HG02870 (cell line): ENCODE measurements around the gene MAPRE2.
"Not testable (repeated sequence)": the region's sequence is repeated elsewhere in the genome, so short reads cannot be mapped to it uniquely, and the experiment has no call there.

Experiments
- ATAC-seq: cut with Tn5 transposase; IDR thresholded peaks from one replicate; pipeline ENCODE4 v1.9.1; 2021; ENCODE audit warnings: mild to moderate bottlenecking, moderate library complexity; ENCODE audit not compliant: unreplicated experiment

MAPRE2 gene

DNA sequence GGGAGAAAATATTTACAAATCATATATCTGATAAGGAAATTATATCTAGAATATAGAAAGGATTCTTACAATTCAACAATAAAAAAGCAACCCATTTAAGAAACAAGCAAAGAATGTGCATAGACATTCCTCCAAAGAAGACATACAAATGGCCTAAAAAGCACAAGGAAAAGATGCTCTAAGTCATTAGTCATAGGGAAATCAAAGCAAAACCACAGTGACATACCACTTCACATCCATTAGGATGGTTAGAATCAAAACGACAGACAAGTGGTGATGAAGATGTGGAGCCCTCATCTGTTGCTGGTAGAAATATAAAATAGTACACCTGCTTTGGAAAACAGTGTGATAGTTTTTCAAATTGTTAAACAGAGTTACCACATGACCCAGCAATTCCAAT, 48.2 kb downstream of the MAPRE2 start:
- no peak for ATAC-seq

GRCh38 chr18:35089891-35090550, 48.8 kb downstream of the MAPRE2 start:
- ATAC-seq: no peak

DNA sequence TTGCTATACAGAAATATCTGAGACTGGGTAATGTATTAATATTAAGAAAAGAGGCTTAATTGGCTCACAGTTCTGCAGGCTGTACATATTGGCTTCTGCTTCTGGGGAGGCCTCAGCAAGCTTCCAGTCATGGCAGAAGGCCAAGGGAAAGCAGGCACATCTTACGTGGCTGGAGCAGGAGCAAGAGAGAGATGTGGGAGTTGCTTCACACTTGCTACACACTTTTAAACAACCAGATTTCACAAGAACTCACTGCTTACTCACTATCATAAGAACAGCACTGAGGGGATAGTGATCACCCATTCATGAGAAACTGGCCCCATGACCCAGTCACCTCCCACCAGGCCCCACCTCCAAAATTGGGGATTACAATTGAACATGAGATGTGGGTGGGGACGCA, 50.6 kb downstream of the MAPRE2 start:
- no peak for ATAC-seq

DNA sequence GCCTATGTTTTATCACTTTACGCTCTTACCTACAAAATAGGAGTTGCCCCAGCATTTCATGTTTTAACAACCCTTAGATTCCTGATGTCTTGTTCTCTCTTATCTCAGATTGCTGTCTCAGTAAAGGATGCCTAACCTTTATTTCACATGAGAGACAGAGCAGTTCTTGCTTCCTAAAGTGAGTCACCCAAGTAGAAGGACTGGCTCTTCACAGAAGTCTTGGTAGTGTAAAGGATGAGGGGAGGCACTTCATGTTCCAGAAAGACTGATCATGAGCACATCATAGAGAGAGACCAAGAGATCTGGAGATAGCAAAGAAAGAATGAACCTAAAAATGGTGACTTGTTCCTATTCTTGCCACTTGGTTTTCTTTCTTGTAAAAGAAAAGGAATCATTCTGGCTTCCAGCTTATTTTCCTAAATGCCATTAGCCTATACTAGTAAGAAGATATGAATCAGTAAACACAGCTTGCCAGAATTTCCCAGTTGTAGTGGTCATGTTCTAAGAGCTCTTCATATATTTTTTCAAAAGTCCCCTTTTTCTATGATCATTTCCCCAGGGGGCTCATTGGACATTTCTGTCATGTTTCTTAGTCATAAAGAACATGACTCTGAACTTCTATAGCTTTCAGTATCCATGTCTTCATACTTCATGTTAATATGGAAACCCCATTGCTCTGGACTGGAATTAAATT, 54.9 kb downstream of the MAPRE2 start:
- peak; percentile 80 for ATAC-seq

DNA sequence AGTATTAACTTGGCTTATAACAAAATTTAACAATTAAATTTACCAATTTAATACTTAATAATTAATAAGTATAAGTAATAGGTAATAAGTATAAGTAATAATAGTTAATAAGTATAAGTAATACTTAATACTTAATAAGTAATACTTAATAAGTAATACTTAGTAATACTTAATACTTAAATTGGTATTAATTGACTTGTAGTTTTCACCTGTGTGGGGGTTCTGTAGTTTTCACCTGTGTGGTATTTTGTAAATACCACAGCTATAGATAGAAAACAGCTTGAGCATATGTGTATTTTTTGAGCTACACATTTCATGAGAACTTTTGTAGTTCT, 55.4 kb downstream of the MAPRE2 start:
- ATAC-seq: no peak

- ATAC-seq: no peak
Measured at GRCh38 chr18:35097195-35097594, 56.0 kb downstream of the MAPRE2 start.

DNA sequence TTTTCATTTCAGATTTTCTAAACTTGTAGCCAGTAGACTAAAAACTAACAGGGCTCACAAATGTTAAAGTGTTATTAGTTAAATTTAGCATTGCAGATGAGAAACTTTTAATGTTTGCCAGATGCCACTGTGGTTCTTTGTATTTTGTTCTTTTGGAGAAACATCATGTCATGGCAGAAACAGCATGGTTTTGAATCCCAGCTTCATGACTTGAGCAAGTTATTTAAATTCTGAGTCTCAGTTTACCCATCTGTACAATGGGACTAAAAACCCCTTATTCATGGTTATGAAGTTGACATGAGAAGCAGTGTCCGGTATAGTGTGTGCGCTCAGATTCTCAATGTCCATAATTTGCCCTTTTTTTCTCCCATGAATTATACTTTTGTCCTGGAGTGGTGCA, 56.5 kb downstream of the MAPRE2 start:
- ATAC-seq: no peak

GRCh38 chr18:35099911-35100310, 58.7 kb downstream of the MAPRE2 start:
- ATAC-seq: no peak

- ATAC-seq: no peak
Measured at GRCh38 chr18:35104391-35105051, 63.3 kb downstream of the MAPRE2 start.

DNA sequence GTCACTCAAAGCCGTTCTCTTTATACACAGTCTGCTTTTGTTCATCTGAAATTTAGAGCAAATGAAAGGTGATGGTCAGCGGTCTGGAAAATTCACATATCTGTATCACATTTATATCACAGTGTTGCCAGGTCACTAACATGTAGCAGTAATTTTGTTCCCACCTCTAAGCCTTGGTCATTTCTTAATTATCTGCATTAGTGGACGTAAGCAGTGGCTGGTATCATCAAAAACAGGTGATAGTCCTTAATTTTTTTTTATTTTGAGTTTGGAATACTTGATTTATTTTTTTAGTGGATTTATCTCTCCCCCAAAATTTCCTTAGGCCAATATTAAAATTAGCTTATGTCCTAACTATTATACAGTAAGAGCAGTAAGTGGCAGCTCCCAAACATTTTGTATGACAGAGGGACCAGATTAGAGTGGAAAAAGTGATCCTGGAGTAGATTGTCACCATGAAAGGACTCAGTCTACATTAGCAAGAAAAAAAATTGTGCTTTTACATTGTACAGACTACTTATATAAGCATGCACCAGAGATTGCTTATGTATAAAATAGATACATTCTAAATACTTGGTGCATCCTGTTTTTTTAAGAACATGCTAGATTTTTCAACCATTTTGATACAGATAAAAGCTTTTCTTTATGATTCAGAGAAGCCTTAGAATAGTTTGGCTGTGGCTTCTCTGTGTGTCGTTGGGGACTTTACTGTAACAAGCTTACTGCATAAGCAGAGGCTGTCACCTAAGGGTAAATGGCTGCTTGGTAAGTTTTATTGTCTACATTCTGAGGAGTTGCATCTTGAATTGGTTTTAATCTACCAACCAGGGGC, 65.0 kb downstream of the MAPRE2 start:
- ATAC-seq: no peak

DNA sequence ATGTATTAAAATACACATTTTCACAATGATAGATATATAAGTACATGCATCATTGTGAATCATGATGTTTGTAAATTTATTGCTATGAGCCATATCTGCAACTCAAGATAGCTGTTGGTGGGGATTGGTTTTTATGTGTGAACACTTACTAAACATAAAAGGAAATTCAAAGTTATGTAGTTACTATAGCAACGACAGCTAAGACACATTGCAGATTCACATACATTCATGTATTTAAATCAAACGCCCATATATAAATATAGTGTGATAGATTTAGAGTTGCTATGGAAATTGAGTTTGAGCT, 65.6 kb downstream of the MAPRE2 start:
- ATAC-seq: no peak

GRCh38 chr18:35107216-35107615, 66.0 kb downstream of the MAPRE2 start:
- ATAC-seq: no peak

DNA sequence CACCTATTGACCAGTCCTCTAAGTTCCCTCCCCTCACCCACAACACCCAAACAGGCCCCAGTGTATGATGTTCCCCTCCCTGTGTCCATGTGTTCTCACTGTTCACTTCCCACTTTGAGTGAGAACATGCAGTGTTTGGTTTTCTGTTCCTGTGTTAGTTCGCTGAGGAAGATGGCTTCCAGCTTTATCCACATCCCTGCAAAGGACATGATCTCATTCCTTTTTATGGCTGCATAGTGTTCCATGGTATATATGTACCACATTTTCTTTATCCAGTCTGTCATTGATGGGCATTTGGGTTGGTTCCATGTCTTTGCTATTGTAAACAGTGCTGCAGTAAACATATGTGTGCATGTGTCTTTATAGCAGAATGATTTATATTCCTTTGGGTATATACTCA, 66.9 kb downstream of the MAPRE2 start:
- not testable (repeated sequence) for ATAC-seq

GRCh38 chr18:35110059-35110458, 68.8 kb downstream of the MAPRE2 start:
- no peak for ATAC-seq

GRCh38 chr18:35110554-35111485, 69.6 kb downstream of the MAPRE2 start:
- ATAC-seq: no peak

GRCh38 chr18:35112696-35113095, 71.5 kb downstream of the MAPRE2 start:
- ATAC-seq: no peak

GRCh38 chr18:35114305-35114704, 73.1 kb downstream of the MAPRE2 start:
- ATAC-seq: no peak

DNA sequence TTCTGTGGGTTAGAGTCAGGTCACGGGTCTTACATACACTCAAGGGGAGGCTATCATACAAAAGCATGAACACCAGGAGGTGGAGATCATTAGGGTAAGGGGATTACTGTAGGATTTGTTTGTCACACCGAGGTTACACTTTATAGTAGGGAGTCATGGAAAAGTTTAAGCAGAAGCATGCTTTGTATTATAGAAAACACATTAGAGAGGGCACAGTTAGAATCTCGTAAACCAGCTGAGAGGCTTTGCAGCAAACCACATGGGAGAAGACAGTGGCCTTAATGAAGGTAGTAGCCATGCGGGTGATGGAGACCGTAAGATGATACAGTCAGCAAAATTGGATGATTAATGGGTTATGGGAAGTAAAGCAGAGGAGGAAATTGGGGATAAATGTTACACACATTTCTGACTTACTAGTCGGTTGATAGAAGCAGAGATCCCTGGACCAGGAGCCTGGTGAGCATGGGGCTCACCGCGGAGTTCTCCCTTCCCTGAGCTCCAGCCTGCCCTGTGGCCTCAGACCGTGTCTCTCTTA, 75.6 kb downstream of the MAPRE2 start:
- no peak for ATAC-seq

- ATAC-seq: no peak
Measured at GRCh38 chr18:35117372-35117771, 76.2 kb downstream of the MAPRE2 start.

GRCh38 chr18:35117951-35118411, 76.8 kb downstream of the MAPRE2 start:
- ATAC-seq: no peak
